ENCODE measurements around the gene GANC. TPM values are rescaled to one million over a fixed set of nuclear protein-coding genes. Genes with fewer than 3 reads are reported as not detected.

GANC gene
- total and polyA plus RNA-seq, 9 of the 15 experiments (the other 6 are each of a cell fraction or from before 2014, with no cell fraction given): 10.9 to 19.0 (median 14.5) TPM

- TF ChIP-seq TCF7L2 (IDR thresholded peaks at IDR 0.05; ENCODE audit: low read depth, low read length) (0 out of 2 replicates have a peak, but pooled peaks have one; percentile 24), MED1 (CRISPR knock-in tag; IDR thresholded peaks at IDR 0.05; ENCODE audit: borderline replicate concordance) (no peak), MYNN (IDR thresholded peaks at IDR 0.05) (0 out of 2 replicates have a peak, but pooled peaks have one; percentile 22), MYNN (CRISPR knock-in tag; IDR thresholded peaks at IDR 0.05) (no peak), BRD4 (IDR thresholded peaks at IDR 0.05) (no peak), UBTF (IDR thresholded peaks at IDR 0.05; ENCODE audit: borderline replicate concordance in 1 of 2, low read depth in 2 of 2, low read length in 2 of 2) (0 out of 4 replicates have a peak, but pooled peaks of 1 of the 2 experiments have one; percentile 25), HNRNPH1 (optimal IDR thresholded peaks at IDR 0.05; ENCODE audit: low read depth, low read length) (no peak), NR4A1 (CRISPR knock-in tag; IDR thresholded peaks at IDR 0.05) (0 out of 2 replicates have a peak, but pooled peaks have one; percentile 65), NR4A1 (tag; IDR thresholded peaks at IDR 0.05) (peak; percentile 45; the same call in 1 of the 2 replicates), SPI1 (IDR thresholded peaks at IDR 0.05; ENCODE audit: borderline replicate concordance, low read depth, low read length) (no peak), ZBTB7A (IDR thresholded peaks at IDR 0.05; ENCODE audit: borderline replicate concordance, control insufficient read depth, low read depth, low read length) (peak; percentile 69; the same call in 1 of the 2 replicates), ZNF175 (CRISPR knock-in tag; IDR thresholded peaks at IDR 0.05; ENCODE audit: low read depth) (no peak), SAP30 (IDR thresholded peaks at IDR 0.05; ENCODE audit: borderline replicate concordance, insufficient read depth, low read depth, low read length, poor library complexity, severe bottlenecking) (peak; percentile 43), ZNF75A (CRISPR knock-in tag; IDR thresholded peaks at IDR 0.05) (no peak), PHF8 (IDR thresholded peaks at IDR 0.05; ENCODE audit: borderline replicate concordance, low read length) (peak; percentile 98), ZFX (CRISPR knock-in tag; IDR thresholded peaks at IDR 0.05) (peak; percentile 13; the same call in 1 of the 2 replicates), CBX5 (IDR thresholded peaks at IDR 0.05; ENCODE audit: borderline replicate concordance, low read depth) (no peak), ZSCAN29 (IDR thresholded peaks at IDR 0.05) (peak; percentile 71; the same call in 1 of the 2 replicates), PREB (CRISPR knock-in tag; IDR thresholded peaks at IDR 0.05) (no peak; the same call in 1 of the 2 replicates), CTCFL (IDR thresholded peaks at IDR 0.05; ENCODE audit: borderline replicate concordance, insufficient read depth, low read depth, low read length, poor library complexity, severe bottlenecking) (no peak)
These were observed at the start of gene GANC, which contains the start of gene TMEM87A (continued) for GRCh38 chr15:42272939-42273899.
